ENCODE data around the gene ZBTB4.

Gene ZBTB4

DNA sequence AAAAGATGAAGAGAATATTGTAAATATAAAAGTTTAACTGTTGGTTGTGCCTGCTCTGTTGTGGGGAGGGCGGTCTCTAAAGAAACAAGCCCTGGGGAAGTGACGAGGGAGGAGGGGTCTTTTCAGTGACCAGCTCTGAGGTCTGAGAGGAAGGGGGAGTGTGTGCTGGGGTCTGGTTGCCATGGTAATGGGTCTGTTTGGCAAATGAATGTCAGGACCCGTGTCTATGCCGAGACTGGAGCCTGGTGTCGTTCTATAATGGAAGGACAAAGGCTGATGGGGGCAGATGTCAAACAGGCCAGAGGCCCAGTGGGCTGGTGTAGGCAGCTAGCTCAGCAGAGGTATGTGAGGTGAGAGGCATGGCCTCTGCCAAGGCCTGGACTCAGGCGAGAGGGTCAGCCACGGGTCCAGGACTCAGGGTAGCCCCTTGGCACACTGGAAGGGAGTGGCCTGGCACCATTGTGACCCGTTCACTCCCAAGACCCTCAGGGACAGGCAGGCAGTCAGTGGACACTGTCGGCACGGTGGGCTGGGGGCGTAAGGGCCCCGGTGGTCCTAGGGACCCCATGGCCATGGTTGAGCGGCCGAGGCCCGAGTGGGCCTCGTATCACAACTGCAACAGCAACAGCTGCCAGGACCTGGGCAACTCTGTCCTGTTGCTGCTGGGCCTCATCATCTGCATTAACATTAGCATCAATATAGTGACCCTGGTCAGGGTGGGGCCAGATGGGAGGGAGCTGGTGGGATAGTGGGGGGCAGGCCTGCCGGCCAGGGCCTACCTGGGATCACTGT is 59.4 kb downstream of the ZBTB4 start, which contains the start of gene SPEM1:
SPEM1 (plus strand) TSS at position 506 of the 792 bp plus-strand sequence; CDS start at position 567, 61 bp downstream.
- no peak for DNase-seq (ENCODE audit: low spot score)

DNA sequence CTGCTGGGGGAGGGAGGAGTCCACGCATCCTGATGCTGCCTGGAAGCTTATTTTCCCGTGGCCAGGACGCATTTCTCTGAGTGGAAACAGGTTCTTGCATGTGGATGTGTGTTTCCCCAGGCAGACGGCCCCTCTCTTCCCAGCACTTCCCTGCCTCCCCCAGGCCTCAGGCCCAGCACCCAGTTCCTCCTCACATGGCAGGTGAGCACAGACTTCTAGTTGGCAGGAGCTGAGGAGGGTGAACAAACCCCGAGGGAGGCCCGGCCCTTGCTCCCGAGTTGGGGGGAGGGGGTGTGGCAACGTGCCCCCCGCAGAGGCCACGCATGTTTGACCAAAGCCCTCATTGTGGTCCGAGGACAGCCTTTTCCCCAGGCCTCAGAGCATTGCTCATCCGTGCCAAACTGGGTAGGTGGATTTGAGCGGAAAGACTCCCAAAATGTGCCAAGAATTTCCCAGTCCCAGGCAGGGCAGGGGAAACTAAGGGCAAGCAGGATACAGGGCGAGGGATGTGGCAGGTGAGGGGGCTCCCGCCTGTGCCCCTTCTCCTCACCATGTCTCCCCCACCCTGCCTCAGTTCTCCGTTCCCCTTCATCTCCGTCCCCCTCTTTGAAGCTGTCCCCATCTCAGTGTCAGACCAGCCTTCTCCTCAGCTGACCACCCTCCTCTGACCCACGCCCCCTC is 60.8 kb downstream of the ZBTB4 start:
- no peak for DNase-seq (ENCODE audit: low spot score)

DNA sequence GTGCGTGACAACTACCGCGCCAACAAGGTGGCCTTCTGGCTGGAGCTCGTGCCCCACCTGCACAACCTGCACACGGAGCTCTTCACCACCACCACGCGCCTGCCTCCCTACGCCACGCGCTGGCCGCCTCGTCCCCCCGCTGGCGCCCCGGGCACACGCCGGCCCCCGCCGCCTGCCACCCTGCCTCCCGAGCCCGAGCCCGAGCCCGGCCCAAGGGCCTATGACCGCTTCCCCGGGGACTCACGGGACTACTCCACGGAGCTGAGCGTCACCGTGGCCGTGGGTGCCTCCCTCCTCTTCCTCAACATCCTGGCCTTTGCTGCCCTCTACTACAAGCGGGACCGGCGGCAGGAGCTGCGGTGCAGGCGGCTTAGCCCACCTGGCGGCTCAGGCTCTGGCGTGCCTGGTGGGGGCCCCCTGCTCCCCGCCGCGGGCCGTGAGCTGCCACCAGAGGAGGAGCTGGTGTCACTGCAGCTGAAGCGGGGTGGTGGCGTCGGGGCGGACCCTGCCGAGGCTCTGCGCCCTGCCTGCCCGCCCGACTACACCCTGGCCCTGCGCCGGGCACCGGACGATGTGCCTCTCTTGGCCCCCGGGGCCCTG is 62.3 kb downstream of the ZBTB4 start:
- no peak for DNase-seq (ENCODE audit: low spot score)

DNA sequence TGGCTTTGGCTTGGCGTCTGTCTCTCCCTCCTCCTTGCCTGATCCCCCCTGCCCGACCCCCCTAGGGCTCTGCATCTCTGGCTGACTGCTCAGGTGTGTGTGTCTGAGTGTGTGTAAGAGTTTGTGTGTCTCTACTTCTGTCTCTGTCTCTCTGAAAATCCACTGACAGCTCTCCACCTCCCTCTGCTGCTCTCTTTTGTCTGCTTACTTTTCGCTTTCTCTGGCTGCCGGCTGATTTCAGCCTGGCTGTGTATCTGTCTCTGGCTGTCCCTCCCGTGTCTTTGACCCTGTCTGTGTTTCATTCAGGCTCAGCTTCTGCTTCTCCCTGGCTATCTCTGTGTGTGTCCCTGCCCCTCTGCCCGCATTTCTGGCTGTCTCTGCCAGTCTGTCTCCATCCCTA is 63.1 kb downstream of the ZBTB4 start:
- no peak for DNase-seq (ENCODE audit: low spot score)

DNA sequence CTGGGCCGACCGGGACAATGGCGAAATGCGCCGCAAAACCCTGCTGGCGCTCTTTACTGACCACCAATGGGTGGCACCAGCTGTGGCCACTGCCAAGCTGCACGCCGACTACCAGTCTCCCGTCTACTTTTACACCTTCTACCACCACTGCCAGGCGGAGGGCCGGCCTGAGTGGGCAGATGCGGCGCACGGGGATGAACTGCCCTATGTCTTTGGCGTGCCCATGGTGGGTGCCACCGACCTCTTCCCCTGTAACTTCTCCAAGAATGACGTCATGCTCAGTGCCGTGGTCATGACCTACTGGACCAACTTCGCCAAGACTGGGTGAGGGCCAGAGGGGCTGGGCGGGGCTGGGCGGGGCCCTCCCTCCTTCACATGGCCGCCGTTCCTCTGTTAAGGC is 63.6 kb downstream of the ZBTB4 start:
- no peak for DNase-seq (ENCODE audit: low spot score)

DNA sequence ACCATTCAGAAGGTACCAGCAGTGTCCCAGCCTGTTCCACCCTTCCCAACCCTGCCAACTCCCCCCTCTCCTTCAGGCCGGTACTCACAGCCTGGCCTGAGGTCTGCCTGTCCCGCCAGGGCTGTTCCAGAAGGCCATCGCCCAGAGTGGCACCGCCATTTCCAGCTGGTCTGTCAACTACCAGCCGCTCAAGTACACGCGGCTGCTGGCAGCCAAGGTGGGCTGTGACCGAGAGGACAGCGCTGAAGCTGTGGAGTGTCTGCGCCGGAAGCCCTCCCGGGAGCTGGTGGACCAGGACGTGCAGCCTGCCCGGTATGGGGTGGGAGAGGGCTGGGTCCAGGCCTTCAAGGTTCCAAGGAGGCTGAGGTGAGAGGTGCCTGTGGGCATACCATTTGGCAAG is 64.6 kb downstream of the ZBTB4 start:
- no peak for DNase-seq (ENCODE audit: low spot score)

DNA sequence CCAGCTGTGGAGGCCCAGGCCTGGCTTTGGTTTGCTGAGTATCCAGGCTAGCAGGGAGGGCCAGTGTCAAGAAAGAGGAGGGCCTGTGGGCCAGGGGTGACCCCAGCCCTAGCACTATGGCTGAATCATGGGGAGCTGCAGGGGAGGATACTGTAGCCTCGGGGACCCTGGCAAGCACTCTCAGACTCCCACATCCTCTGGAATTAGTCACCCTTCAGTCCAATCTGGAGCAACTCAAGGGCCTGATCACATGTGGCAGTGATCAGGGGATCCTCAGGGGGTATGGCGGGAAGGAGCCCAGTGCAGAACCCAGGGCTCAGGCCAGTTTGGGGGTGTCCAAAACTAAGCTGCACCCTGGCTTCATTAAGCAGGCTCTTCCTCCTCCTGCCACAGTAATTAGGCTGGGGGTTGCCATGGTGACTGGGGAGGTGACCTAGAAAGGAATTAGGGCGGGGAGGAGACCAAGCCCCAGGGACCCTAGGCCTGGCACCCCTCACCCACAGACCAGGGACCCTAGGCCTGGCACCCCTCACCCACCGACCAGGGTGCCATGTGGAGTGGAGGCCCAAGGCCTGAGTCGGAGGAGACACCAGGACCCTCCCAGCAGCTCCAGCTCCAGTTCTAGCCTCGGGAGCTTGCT is 66.0 kb downstream of the ZBTB4 start:
- no peak for DNase-seq (ENCODE audit: low spot score)

DNA sequence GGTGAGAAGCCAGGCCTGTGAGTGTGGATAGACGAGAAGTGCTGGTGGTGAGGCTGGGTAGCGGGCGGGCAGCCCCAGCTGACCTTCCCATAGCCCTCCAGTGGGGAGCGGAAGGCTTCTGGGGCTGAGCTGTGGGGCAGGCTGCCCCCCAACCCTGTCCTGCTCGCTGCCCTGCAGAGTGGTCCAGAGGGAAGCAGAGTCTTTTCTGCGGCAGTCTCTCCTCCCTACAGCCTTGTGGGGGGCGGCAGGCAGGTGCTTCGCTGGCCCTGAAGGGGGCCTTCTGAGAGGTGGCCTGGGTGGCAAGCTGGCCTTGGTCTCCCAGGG is 68.0 kb downstream of the ZBTB4 start:
- DNase-seq (ENCODE audit: low spot score): no peak

DNA sequence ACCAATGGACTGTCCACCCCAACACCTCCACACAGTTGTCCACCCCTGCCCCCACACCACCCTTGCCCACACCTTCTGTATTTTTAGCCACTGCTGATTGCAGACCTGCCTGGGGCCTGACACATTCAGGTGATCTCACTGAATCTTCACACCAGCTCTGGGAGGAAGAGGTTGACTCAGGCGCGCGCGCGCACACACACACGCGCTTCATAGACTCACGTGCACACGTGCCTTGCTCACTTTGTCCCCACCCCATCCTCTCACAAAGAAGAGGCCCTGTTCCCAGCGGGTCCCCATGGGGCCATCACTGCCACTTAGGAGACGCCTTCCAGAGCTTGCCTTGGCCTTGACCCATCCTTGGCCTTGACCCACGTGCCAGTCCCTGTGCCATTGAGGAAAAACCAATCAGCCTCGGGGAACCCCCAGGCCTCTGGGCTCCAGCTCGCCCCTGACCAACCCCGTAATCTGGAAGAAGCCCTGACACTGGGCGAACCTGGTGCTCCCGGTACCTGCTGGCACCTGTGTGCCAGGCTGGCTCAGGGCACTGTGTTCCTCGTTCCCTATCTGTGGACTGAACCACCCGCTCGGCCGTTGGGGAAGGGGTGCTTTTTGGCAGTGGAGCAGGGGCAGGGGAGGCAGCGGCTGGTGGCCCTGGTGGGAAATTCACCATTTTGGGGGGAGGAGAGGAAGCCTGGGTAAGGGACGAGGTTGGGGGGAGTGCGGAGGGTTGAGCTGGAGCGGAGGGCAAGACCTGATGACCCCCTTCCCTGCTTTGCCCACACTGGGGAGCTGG is 68.6 kb downstream of the ZBTB4 start:
- DNase-seq (ENCODE audit: low spot score): no peak

DNA sequence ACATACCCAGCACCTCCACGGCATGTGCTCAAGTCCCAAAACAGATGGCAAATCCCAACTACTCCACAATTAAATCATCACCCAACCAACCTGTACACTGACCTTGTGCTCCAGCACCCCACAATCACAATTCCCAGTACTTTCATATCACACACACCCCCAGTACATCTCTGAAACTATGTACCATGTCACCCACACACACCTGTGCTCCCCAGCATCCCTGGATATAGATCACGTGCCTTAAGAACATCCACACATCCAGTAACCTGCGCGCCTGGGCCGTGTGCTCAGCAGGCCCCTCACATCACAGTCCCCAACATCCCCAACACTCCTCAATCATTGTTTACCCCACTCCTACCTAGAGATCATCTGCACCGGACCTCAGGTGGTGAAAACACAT is 69.7 kb downstream of the ZBTB4 start:
- DNase-seq (ENCODE audit: low spot score): no peak
